ENCODE data around the gene AKT3.

The AKT3 gene

GRCh38 chr1:243548516-243548915 lies 301.5 kb downstream of the AKT3 start:
- no peak for DNase-seq

- DNase-seq, result no peak
Observed at GRCh38 chr1:243547891-243548290, 302.2 kb downstream of the AKT3 start.

- DNase-seq, result no peak
Observed at GRCh38 chr1:243546457-243546856, 303.6 kb downstream of the AKT3 start.

GRCh38 chr1:243543501-243543900 lies 306.5 kb downstream of the AKT3 start:
- no peak for DNase-seq

- no peak for DNase-seq
Observed at GRCh38 chr1:243542739-243543415, 307.2 kb downstream of the AKT3 start.

- DNase-seq, result no peak
Observed at GRCh38 chr1:243539636-243540035, 310.4 kb downstream of the AKT3 start.

GRCh38 chr1:243535014-243535413 lies 315.0 kb downstream of the AKT3 start:
- no peak for DNase-seq

- DNase-seq, result no peak
Observed at GRCh38 chr1:243529512-243529911, 320.5 kb downstream of the AKT3 start.

- no peak for DNase-seq
Observed at GRCh38 chr1:243528459-243529121, 321.5 kb downstream of the AKT3 start.

- no peak for DNase-seq
Observed at GRCh38 chr1:243526180-243526579, 323.9 kb downstream of the AKT3 start.

- DNase-seq, result no peak
Observed at GRCh38 chr1:243525085-243525487, 325.0 kb downstream of the AKT3 start.

- no peak for DNase-seq
Observed at GRCh38 chr1:243523766-243524165, 326.3 kb downstream of the AKT3 start.

- DNase-seq, result no peak
Observed at GRCh38 chr1:243520831-243521230, 329.2 kb downstream of the AKT3 start.

GRCh38 chr1:243514927-243515326 lies 335.1 kb downstream of the AKT3 start:
- DNase-seq, result no peak

- DNase-seq, result no peak
Observed at GRCh38 chr1:243513726-243514491, 336.1 kb downstream of the AKT3 start.

GRCh38 chr1:243510928-243511327 lies 339.1 kb downstream of the AKT3 start:
- DNase-seq, result no peak

- no peak for DNase-seq
Observed at GRCh38 chr1:243508943-243509342, 341.1 kb downstream of the AKT3 start.

- no peak for DNase-seq
Observed at GRCh38 chr1:243508303-243508713, 341.7 kb downstream of the AKT3 start.

GRCh38 chr1:243507672-243508302 lies 342.3 kb downstream of the AKT3 start:
- no peak for DNase-seq

- no peak for DNase-seq
Observed at GRCh38 chr1:243507001-243507671, 342.9 kb downstream of the AKT3 start.

- DNase-seq, result no peak
Observed at GRCh38 chr1:243505986-243506689, 343.9 kb downstream of the AKT3 start.

- DNase-seq, result no peak
Observed at GRCh38 chr1:243503155-243503554, 346.9 kb downstream of the AKT3 start.
